K562 (cell line): ENCODE measurements around the gene ACADVL. TPM values are rescaled to one million over a fixed set of nuclear protein-coding genes. Genes with fewer than 3 reads are reported as not detected.

Experiments
- ATF3 ChIP-seq, 2 experiments: fragments of 450-650 bp in 1 of 2; sonication (generic) in 1 of 2; formaldehyde crosslinking in 1 of 2; IDR thresholded peaks in 1 of 2; conservative IDR thresholded peaks in 1 of 2; 2 replicates each; pipeline versions ENCODE4 v1.6.1 to v1.8.1; 2016 to 2023; ENCODE audit warnings: mild to moderate bottlenecking in 2 of 2, moderate library complexity in 2 of 2, inconsistent platforms in 1 of 2, missing genetic modification reagents in 1 of 2
- CBX2 ChIP-seq: fragments of 200-600 bp; sonication (generic); IDR thresholded peaks from one replicate; pipeline ENCODE4 v1.6.1; 2012; ENCODE audit warnings: mild to moderate bottlenecking, low read length, inconsistent platforms; ENCODE audit not compliant: insufficient read depth, poor library complexity, severe bottlenecking
- CREBBP ChIP-seq: IDR thresholded peaks from one replicate; pipeline ENCODE4 v1.6.1; 2012; ENCODE audit warnings: low read depth, mild to moderate bottlenecking, control low read depth, inconsistent platforms, low read length
- CREM ChIP-seq: IDR thresholded peaks from 2 replicates; pipeline ENCODE4 v1.6.1; 2014; ENCODE audit warnings: antibody characterized with exemption, low read depth
- FOSL1 ChIP-seq: fragments of 200-800 bp; sonication (Bioruptor generic); conservative IDR thresholded peaks from 2 replicates; pipeline ENCODE4 v1.6.1; 2016; ENCODE audit warnings: missing genetic modification characterization, missing compliant biosample characterization
- HLTF ChIP-seq: fragments of 450-650 bp; IDR thresholded peaks from 2 replicates; pipeline ENCODE4 v1.6.1; 2016
- JUN ChIP-seq, 2 experiments: sonication (generic) in 1 of 2; formaldehyde crosslinking in 1 of 2; IDR thresholded peaks; 2 replicates each; pipeline versions ENCODE4 v1.6.1 to v1.8.0; 2012 to 2022; ENCODE audit warnings: borderline replicate concordance in 2 of 2, mild to moderate bottlenecking in 2 of 2, improper control_type of control experiment in 1 of 2, low read depth in 1 of 2, low read length in 1 of 2, missing genetic modification reagents in 1 of 2
- NFRKB ChIP-seq: fragments of 450-650 bp; IDR thresholded peaks from 2 replicates; pipeline ENCODE4 v1.6.1; 2016; ENCODE audit warnings: low read depth
- PHTF2 ChIP-seq: fragments of 250-450 bp; sonication (Bioruptor Pico); IDR thresholded peaks from 2 replicates; pipeline ENCODE4 v1.5.0; 2021; ENCODE audit warnings: mild to moderate bottlenecking
- RREB1 ChIP-seq: fragments of 250-450 bp; sonication (Bioruptor Pico); IDR thresholded peaks from 2 replicates; pipeline ENCODE4 v1.4.0; 2020
- SIRT6 ChIP-seq: IDR thresholded peaks from one replicate; pipeline ENCODE4 v1.6.1; 2012; ENCODE audit warnings: low read depth, mild to moderate bottlenecking, control low read depth, inconsistent platforms, low read length, moderate library complexity
- SMAD3 ChIP-seq: fragments of 450-650 bp; formaldehyde crosslinking; conservative IDR thresholded peaks from 2 replicates; pipeline ENCODE4 v1.4.0; 2020; ENCODE audit warnings: mild to moderate bottlenecking
- TRIM24 ChIP-seq, 2 experiments: fragments of 450-650 bp; IDR thresholded peaks; 2 replicates each; pipeline ENCODE4 v1.6.1; 2016
- VEZF1 ChIP-seq: fragments of 200-800 bp; sonication (Bioruptor generic); IDR thresholded peaks from 2 replicates; pipeline ENCODE4 v1.6.1; 2017; ENCODE audit warnings: missing genetic modification characterization, missing compliant biosample characterization
- ZBED1 ChIP-seq: IDR thresholded peaks from 2 replicates; pipeline ENCODE4 v1.6.1; 2014
- ZBTB17 ChIP-seq: fragments of 450-650 bp; formaldehyde crosslinking; IDR thresholded peaks from 2 replicates; pipeline ENCODE4 v1.4.0; 2020; ENCODE audit warnings: mild to moderate bottlenecking
- ZNF436 ChIP-seq: fragments of 250-450, 450-650 bp; sonication (Bioruptor Pico); formaldehyde crosslinking; IDR thresholded peaks from 2 replicates; pipeline ENCODE4 v1.7.0; 2020; ENCODE audit warnings: mild to moderate bottlenecking
- ZNF707 ChIP-seq: fragments of 250-450 bp; sonication (Bioruptor Pico); conservative IDR thresholded peaks from 2 replicates; pipeline ENCODE4 v1.8.0; 2022; ENCODE audit warnings: inconsistent platforms, mild to moderate bottlenecking, moderate library complexity
- polyA plus RNA-seq, 8 experiments: library from polyadenylated mRNA; depleted of rRNA in 4 of 8; stranded (reverse) in 5 of 8; unstranded in 3 of 8; fragments of >200 nt; fragmentation: Nextera tagmentation in 2 of 8; fragmentation: Illumina TruSeq in 1 of 8; extraction: Ambion mirVana in 2 of 8; extraction: Trizol in 1 of 8; gene quantifications; 2 replicates each; pipeline versions ENCODE4 v1.2.1 to v1.2.3, GENCODE V29; 2011 to 2014; ENCODE audit warnings: inconsistent platforms in 1 of 8, missing spikeins in 1 of 8
- total RNA-seq, 7 experiments: library from RNA; depleted of rRNA in 6 of 7; stranded (reverse); fragments of >200 nt in 6 of 7; fragmentation: Illumina TruSeq in 2 of 7; extraction: Trizol in 2 of 7; gene quantifications; 2 replicates each; pipeline versions ENCODE4 v1.2.1 to v1.2.3, GENCODE V29; 2011 to 2021; ENCODE audit warnings: low replicate concordance in 1 of 7

ACADVL gene
- total and polyA plus RNA-seq, 9 of the 15 experiments (the other 6 are each of a cell fraction or from before 2014, with no cell fraction given) = 25.5 to 449 (median 214) TPM

GRCh38 chr17:7219229-7219811, 418 bp upstream of the ACADVL start (continued):
- TF ChIP-seq ZNF707 (CRISPR knock-in tag) (no peak), FOSL1 (tag) (no peak), ZNF436 (CRISPR knock-in tag) (0 out of 2 replicates have a peak, but pooled peaks have one; percentile 5), SIRT6 (no peak), CREM (no peak), ZBTB17 (CRISPR knock-in tag) (no peak), PHTF2 (CRISPR knock-in tag) (no peak), CREBBP (no peak), ZBED1 (no peak), SMAD3 (no peak), NFRKB (no peak), TRIM24 (IDR thresholded peaks at IDR 0.05) (no peak), VEZF1 (CRISPR knock-in tag) (0 out of 2 replicates have a peak, but pooled peaks have one; percentile 7), RREB1 (CRISPR knock-in tag) (no peak), CBX2 (no peak), HLTF (no peak), ATF3 (IDR thresholded peaks at IDR 0.05) (no peak), ATF3 (CRISPR knock-in tag; conservative IDR thresholded peaks at IDR 0.05) (no peak), JUN (IDR thresholded peaks at IDR 0.05; ENCODE audit: borderline replicate concordance, low read depth, low read length) (no peak), JUN (CRISPR knock-in tag; IDR thresholded peaks at IDR 0.05; ENCODE audit: borderline replicate concordance) (no peak)
